Calu3 (cell line): ENCODE results near the gene TFF3. TPM values are rescaled to one million over a fixed set of nuclear protein-coding genes. Genes with fewer than 3 reads are reported as not detected.
A peak's percentile ranks its signal among the peaks of the same experiment; 100 is the strongest.

Source experiments
- BruUV-seq: library from RNA; stranded (reverse); fragments of 400-500 nt; replicated peaks from 2 replicates; lab custom pipeline; 2021; lab: Mats Ljungman, UMichigan
- CTCF ChIA-PET: fragments of 300-600 bp; sonication (Branson Sonifier 250); formaldehyde crosslinking; loops from one replicate; lab custom pipeline; 2022; ENCODE audit warnings: antibody characterized with exemption; lab: Charles Lee
- DNase-seq: peaks from one replicate; pipeline ENCODE4 v3.0.0; 2022
- H3K27ac Mint-ChIP-seq: one replicate; pipeline ENCODE4 v1.8.0; 2022; ENCODE audit warnings: mixed read lengths; ENCODE audit not compliant: unreplicated experiment
- H3K27me3 Mint-ChIP-seq: one replicate; pipeline ENCODE4 v1.8.0; 2022; ENCODE audit warnings: mixed read lengths; ENCODE audit not compliant: unreplicated experiment
- H3K36me3 Mint-ChIP-seq: one replicate; pipeline ENCODE4 v1.8.0; 2022; ENCODE audit warnings: mild to moderate bottlenecking, moderate library complexity, mixed read lengths; ENCODE audit not compliant: insufficient read depth, unreplicated experiment
- H3K4me1 Mint-ChIP-seq: one replicate; pipeline ENCODE4 v1.8.0; 2022; ENCODE audit warnings: mild to moderate bottlenecking, low read depth, mixed read lengths; ENCODE audit not compliant: unreplicated experiment
- H3K4me3 Mint-ChIP-seq: one replicate; pipeline ENCODE4 v1.8.0; 2022; ENCODE audit warnings: mild to moderate bottlenecking, low read depth, moderate library complexity, mixed read lengths; ENCODE audit not compliant: unreplicated experiment
- H3K9me3 Mint-ChIP-seq: one replicate; pipeline ENCODE4 v1.8.0; 2022; ENCODE audit warnings: low read depth, mixed read lengths; ENCODE audit not compliant: unreplicated experiment
- intact Hi-C: fragments of 100-400 bp; cut with micrococcal nuclease; formaldehyde crosslinking; loops from one replicate; pipeline ENCODE4 v1.10.0; 2022; ENCODE audit not compliant: unreplicated experiment
- total RNA-seq: library from RNA; stranded (reverse); gene quantifications from 2 replicates; pipeline ENCODE4 v1.2.3, GENCODE V29; 2022
- TF ChIP-seq, protein P1 (sequence below): fragments of 200-600 bp; IDR thresholded peaks from one replicate; pipeline ENCODE4 v1.8.0; 2022; ENCODE audit warnings: antibody characterized with exemption; ENCODE audit not compliant: unreplicated experiment

Gene TFF3
- total RNA-seq, 1 experiment from 2014 or later, result not detected

GRCh38 chr21:42301371-42302075, 13.7 kb downstream of the TFF3 start:
- Mint-ChIP-seq H3K4me3 (no peak overlapping the region), H3K9me3 (no peaks in the 10 kb centered on the region), H3K36me3 (no peaks in the 10 kb centered on the region), H3K27ac (no peak overlapping the region), H3K27me3 (peaks cover 35% of the 10 kb centered on the region), H3K4me1 (no peaks in the 10 kb centered on the region)
- intact Hi-C loops, result no loop called here
- no peak for DNase-seq
- CTCF ChIA-PET, result interaction anchor here (0.7 kb wide), 1 partner anchor 156 kb away, joined by 3 read pairs; no protein-coding TSS in a partner anchor
- TF ChIP-seq, protein P1, sequence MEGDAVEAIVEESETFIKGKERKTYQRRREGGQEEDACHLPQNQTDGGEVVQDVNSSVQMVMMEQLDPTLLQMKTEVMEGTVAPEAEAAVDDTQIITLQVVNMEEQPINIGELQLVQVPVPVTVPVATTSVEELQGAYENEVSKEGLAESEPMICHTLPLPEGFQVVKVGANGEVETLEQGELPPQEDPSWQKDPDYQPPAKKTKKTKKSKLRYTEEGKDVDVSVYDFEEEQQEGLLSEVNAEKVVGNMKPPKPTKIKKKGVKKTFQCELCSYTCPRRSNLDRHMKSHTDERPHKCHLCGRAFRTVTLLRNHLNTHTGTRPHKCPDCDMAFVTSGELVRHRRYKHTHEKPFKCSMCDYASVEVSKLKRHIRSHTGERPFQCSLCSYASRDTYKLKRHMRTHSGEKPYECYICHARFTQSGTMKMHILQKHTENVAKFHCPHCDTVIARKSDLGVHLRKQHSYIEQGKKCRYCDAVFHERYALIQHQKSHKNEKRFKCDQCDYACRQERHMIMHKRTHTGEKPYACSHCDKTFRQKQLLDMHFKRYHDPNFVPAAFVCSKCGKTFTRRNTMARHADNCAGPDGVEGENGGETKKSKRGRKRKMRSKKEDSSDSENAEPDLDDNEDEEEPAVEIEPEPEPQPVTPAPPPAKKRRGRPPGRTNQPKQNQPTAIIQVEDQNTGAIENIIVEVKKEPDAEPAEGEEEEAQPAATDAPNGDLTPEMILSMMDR, result no peak
- no TSS peak for BruUV-seq

GRCh38 chr21:42300956-42301355, 14.3 kb downstream of the TFF3 start:
- BruUV-seq, result no TSS peak
- H3K27me3 Mint-ChIP-seq, result peaks cover 30% of the 10 kb centered on the region
- no peak overlapping the region for H3K27ac Mint-ChIP-seq
- no peak overlapping the region for H3K4me3 Mint-ChIP-seq
- no peak for DNase-seq
- H3K36me3 Mint-ChIP-seq, result no peaks in the 10 kb centered on the region
- no peaks in the 10 kb centered on the region for H3K4me1 Mint-ChIP-seq
- no peaks in the 10 kb centered on the region for H3K9me3 Mint-ChIP-seq
- CTCF ChIA-PET, result interaction anchor here (0.7 kb wide), 1 partner anchor 155 kb away, joined by 3 read pairs; no protein-coding TSS in a partner anchor
- intact Hi-C loops, result no loop called here
- TF ChIP-seq, protein P1, result no peak

DNA sequence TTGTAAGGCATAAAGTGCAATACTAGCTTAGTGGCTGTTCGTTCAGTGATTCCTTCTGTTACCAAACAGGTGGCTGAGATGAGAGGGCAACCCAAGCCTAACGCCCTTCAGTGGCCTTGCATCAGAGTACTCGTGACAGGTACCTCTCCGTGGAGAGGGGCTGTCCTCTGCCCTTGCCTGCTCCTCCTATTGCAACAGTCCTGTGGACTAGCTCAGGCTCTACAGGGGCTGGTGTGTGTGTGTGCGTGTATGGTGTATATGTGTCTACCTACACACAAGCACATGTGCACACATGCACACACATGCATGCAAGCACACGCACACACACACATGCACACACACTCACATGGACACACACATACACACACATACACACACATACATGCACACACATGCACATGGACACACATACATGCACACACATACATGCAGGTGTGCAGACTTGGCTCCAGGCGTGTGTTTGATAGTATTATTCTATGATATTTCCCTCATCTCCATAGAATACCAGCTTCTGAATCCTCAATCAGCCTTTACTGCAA, 15.1 kb downstream of the TFF3 start:
- BruUV-seq, result no TSS peak
- CTCF ChIA-PET, result no interaction called here
- H3K9me3 Mint-ChIP-seq, result no peaks in the 10 kb centered on the region

DNA sequence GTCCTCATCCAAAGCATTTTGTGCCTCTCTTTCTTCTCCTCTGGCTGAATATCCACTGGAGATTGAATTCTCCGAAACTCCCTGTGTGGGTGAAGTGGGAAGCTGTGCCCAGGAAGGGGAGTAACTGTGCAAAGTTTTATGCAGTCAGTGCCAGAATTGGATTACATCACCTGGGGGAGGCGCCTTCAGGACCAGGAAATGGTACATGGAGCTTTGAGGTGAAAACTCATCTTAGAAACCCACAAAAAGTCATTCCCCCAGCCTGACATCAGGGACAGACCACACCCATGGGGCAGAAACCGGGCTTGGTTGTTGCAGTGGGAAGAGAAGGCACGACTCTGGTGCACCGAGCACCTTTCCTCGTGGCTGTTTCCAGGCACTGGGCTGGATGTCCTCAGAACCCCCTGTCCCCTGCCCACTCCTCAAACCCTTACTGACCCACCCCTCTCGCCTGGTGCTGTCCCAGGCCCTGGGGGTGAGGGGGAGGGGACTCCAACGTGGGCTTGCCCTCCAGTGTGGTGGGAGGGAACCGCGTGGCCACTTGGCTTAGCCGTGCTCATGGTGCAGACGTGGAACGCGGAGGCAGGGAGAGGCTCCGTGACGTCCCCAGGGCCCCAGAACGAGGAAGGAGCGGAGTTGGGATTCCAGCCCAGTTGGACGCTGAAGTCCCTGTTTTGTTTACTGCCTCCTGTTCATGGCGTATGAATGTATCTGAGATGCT, 15.7 kb downstream of the TFF3 start:
- no TSS peak for BruUV-seq
- intact Hi-C loops, result no loop called here
- no peaks in the 10 kb centered on the region for H3K36me3 Mint-ChIP-seq
- CTCF ChIA-PET, result no interaction called here
- H3K27ac Mint-ChIP-seq, result no peak overlapping the region
- H3K4me3 Mint-ChIP-seq, result no peak overlapping the region
- peak; percentile 16 for DNase-seq
- TF ChIP-seq, protein P1, result no peak
- no peaks in the 10 kb centered on the region for H3K9me3 Mint-ChIP-seq
- H3K27me3 Mint-ChIP-seq, result peaks cover 17% of the 10 kb centered on the region
- H3K4me1 Mint-ChIP-seq, result no peaks in the 10 kb centered on the region

More for the DNA sequence above, 15.1 kb downstream of the TFF3 start:
- TF ChIP-seq, protein P1, result no peak
- H3K36me3 Mint-ChIP-seq, result no peaks in the 10 kb centered on the region
- no peak overlapping the region for H3K4me3 Mint-ChIP-seq
- no peaks in the 10 kb centered on the region for H3K4me1 Mint-ChIP-seq
- no peak for DNase-seq
- no peak overlapping the region for H3K27ac Mint-ChIP-seq
- peaks cover 21% of the 10 kb centered on the region for H3K27me3 Mint-ChIP-seq
- intact Hi-C loops, result no loop called here
